ENCODE measurements around the gene DOK3. TPM values are rescaled to one million over a fixed set of nuclear protein-coding genes. Genes with fewer than 3 reads are reported as not detected.

DOK3 gene
- total and polyA plus RNA-seq, 2 of the 13 experiments (the other 11 are each of a cell fraction or from before 2014, with no cell fraction given), result 1.4 to 1.5 TPM

GRCh38 chr5:177491429-177491945 is 18.1 kb downstream of the DOK3 start (continued):
- TF ChIP-seq ZNF687 (CRISPR knock-in tag; IDR thresholded peaks at IDR 0.05) (peak; percentile 54; the same call in 1 of the 2 replicates), BHLHE40 (IDR thresholded peaks at IDR 0.05; ENCODE audit: low read length) (0 out of 2 replicates have a peak, but pooled peaks have one; percentile 12), RAD21 (CRISPR knock-in tag; IDR thresholded peaks at IDR 0.05) (peak; percentile 93)

GRCh38 chr5:177490992-177491391 is 18.6 kb downstream of the DOK3 start:
- no peaks in the 10 kb centered on the region for H3K79me2 ChIP-seq (ENCODE audit: insufficient read depth, low read length)
- no peak overlapping the region for H3K9ac ChIP-seq (ENCODE audit: insufficient read depth, low read depth, low read length)
- no peak overlapping the region for H2AFZ ChIP-seq (ENCODE audit: low read length)
- no peak for ATAC-seq
- FAIRE-seq, result no peak
- no peak overlapping the region for H3K4me3 ChIP-seq (replicated peaks in 1 of 3; ENCODE audit: insufficient read depth in 1 of 3, low read depth in 2 of 3, low read length in 3 of 3)
- ChIA-PET CTCF (ENCODE audit: low intra/inter-chr PET ratio, low total read pairs) (interaction anchor here (1.3 to 3.0 kb wide), 3 partner anchors 10 to 109 kb away, joined by 3 to 37 read pairs (median 14); partner anchors contain the start of gene B4GALT7), POLR2A (no interaction called here)
- in situ Hi-C loops (cut with HindIII; ENCODE audit: extremely low pct_ligation_motif_present, low pct_unique_long_range_greater_than_20kb), result no loop called here
- no peak for DNase-seq (ENCODE audit: low spot score)
- H3K27ac ChIP-seq (ENCODE audit: extremely low read length, insufficient read depth, low read length), result no peak overlapping the region
- H3K4me2 ChIP-seq (ENCODE audit: low read depth, low read length), result no peak overlapping the region
- intact Hi-C loops (cut with micrococcal nuclease; ENCODE audit: unreplicated experiment), result no loop called here
- WGBS (ENCODE audit: low lambda C conversion rate), result over 99% methylated on average over 16 of the region's 16 CpGs
- H3K36me3 ChIP-seq (replicated peaks in 1 of 2; ENCODE audit: control insufficient read depth in 1 of 2, insufficient read depth in 2 of 2, low read length in 2 of 2), result peaks cover 15 to 18% of the 10 kb centered on the region in 2 experiments; a peak in 4 of 5 replicates
- no peaks in the 10 kb centered on the region for H3K9me3 ChIP-seq (ENCODE audit: low read length)
- no peaks in the 10 kb centered on the region for H3K27me3 ChIP-seq (ENCODE audit: control insufficient read depth in 1 of 2, insufficient read depth in 2 of 2, low read length in 2 of 2)
- peaks cover 11% of the 10 kb centered on the region; the same call in 1 of the 2 replicates for H4K20me1 ChIP-seq (ENCODE audit: insufficient read depth, low read length)
- BruUV-seq (replicated peaks), result no TSS peak
- peaks cover 23% of the 10 kb centered on the region for H3K4me1 ChIP-seq (ENCODE audit: insufficient read depth, low read length)
- TF ChIP-seq ZNF280B (CRISPR knock-in tag; IDR thresholded peaks at IDR 0.05; ENCODE audit: borderline replicate concordance), result 0 out of 2 replicates have a peak, but pooled peaks have one; percentile 36
- TF ChIP-seq RFXAP (CRISPR knock-in tag; IDR thresholded peaks at IDR 0.05; ENCODE audit: borderline replicate concordance), result no peak
- 0 out of 2 replicates have a peak, but pooled peaks have one; percentile 20 for TF ChIP-seq PCBP1 (IDR thresholded peaks at IDR 0.05; ENCODE audit: borderline replicate concordance, low read depth, low read length)
- TF ChIP-seq LRRFIP1 (CRISPR knock-in tag; conservative IDR thresholded peaks at IDR 0.05), result no peak
- TF ChIP-seq, protein P1, sequence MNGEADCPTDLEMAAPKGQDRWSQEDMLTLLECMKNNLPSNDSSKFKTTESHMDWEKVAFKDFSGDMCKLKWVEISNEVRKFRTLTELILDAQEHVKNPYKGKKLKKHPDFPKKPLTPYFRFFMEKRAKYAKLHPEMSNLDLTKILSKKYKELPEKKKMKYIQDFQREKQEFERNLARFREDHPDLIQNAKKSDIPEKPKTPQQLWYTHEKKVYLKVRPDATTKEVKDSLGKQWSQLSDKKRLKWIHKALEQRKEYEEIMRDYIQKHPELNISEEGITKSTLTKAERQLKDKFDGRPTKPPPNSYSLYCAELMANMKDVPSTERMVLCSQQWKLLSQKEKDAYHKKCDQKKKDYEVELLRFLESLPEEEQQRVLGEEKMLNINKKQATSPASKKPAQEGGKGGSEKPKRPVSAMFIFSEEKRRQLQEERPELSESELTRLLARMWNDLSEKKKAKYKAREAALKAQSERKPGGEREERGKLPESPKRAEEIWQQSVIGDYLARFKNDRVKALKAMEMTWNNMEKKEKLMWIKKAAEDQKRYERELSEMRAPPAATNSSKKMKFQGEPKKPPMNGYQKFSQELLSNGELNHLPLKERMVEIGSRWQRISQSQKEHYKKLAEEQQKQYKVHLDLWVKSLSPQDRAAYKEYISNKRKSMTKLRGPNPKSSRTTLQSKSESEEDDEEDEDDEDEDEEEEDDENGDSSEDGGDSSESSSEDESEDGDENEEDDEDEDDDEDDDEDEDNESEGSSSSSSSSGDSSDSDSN (CRISPR knock-in tag; IDR thresholded peaks at IDR 0.05), result no peak
- TF ChIP-seq ZNF34 (CRISPR knock-in tag; IDR thresholded peaks at IDR 0.05; ENCODE audit: borderline replicate concordance), result no peak
- TF ChIP-seq ZNF230 (CRISPR knock-in tag; IDR thresholded peaks at IDR 0.05), result no peak
- TF ChIP-seq FOXK1 (CRISPR knock-in tag; IDR thresholded peaks at IDR 0.05; ENCODE audit: borderline replicate concordance, low read depth), result no peak
